ENCODE results near the gene PAX7.

Gene PAX7

GRCh38 chr1:18649693-18650370 lies 19.2 kb downstream of the PAX7 start:
- TF ChIP-seq ZFX (IDR thresholded peaks at IDR 0.05) (no peak), CTCF (conservative IDR thresholded peaks at IDR 0.05) (no peak)
- H3K27ac ChIP-seq, result no peak overlapping the region

GRCh38 chr1:18651713-18652112 lies 21.1 kb downstream of the PAX7 start:
- no peak overlapping the region for H3K27ac ChIP-seq
- TF ChIP-seq ZFX (IDR thresholded peaks at IDR 0.05) (no peak), CTCF (conservative IDR thresholded peaks at IDR 0.05) (no peak)

- H3K27ac ChIP-seq, result no peak overlapping the region
- TF ChIP-seq ZFX (IDR thresholded peaks at IDR 0.05) (no peak), CTCF (conservative IDR thresholded peaks at IDR 0.05) (no peak)
Observed at GRCh38 chr1:18652791-18653190, 22.1 kb downstream of the PAX7 start.

GRCh38 chr1:18653367-18653766 lies 22.7 kb downstream of the PAX7 start:
- no peak for TF ChIP-seq CTCF (conservative IDR thresholded peaks at IDR 0.05)
- no peak for TF ChIP-seq ZFX (IDR thresholded peaks at IDR 0.05)
- H3K27ac ChIP-seq, result no peak overlapping the region

GRCh38 chr1:18653916-18654315 lies 23.3 kb downstream of the PAX7 start:
- H3K27ac ChIP-seq, result no peak overlapping the region
- TF ChIP-seq CTCF (conservative IDR thresholded peaks at IDR 0.05), result no peak
- no peak for TF ChIP-seq ZFX (IDR thresholded peaks at IDR 0.05)

- no peak for TF ChIP-seq ZFX (IDR thresholded peaks at IDR 0.05)
- TF ChIP-seq CTCF (conservative IDR thresholded peaks at IDR 0.05), result no peak
Observed at GRCh38 chr1:18654599-18654998, 24.0 kb downstream of the PAX7 start.

GRCh38 chr1:18657506-18658201 lies 27.0 kb downstream of the PAX7 start:
- no peak overlapping the region for H3K27ac ChIP-seq
- TF ChIP-seq ZFX (IDR thresholded peaks at IDR 0.05), result no peak

More at GRCh38 chr1:18654599-18654998, 24.0 kb downstream of the PAX7 start:
- H3K27ac ChIP-seq, result no peak overlapping the region

All from C4-2B (cell line).